Measurements from ENCODE around the gene PIK3C2G.

GRCh38 chr12:18373181-18373580, 111.9 kb downstream of the PIK3C2G start:
- TF ChIP-seq ARNTL (CRISPR knock-in tag; IDR thresholded peaks at IDR 0.05; ENCODE audit: borderline replicate concordance, low read depth) (no peak), ESRRG (CRISPR knock-in tag; IDR thresholded peaks at IDR 0.05) (no peak), TCF4 (CRISPR knock-in tag; IDR thresholded peaks at IDR 0.05; ENCODE audit: borderline replicate concordance) (no peak), PATZ1 (CRISPR knock-in tag; IDR thresholded peaks at IDR 0.05; ENCODE audit: borderline replicate concordance) (no peak), CREB5 (CRISPR knock-in tag; IDR thresholded peaks at IDR 0.05; ENCODE audit: low read depth) (no peak), ZFP30 (CRISPR knock-in tag; IDR thresholded peaks at IDR 0.05) (no peak), OSR1 (CRISPR knock-in tag; IDR thresholded peaks at IDR 0.05) (no peak), RARB (CRISPR knock-in tag; IDR thresholded peaks at IDR 0.05) (no peak), SNAI2 (CRISPR knock-in tag; IDR thresholded peaks at IDR 0.05) (no peak), ZC3H10 (CRISPR knock-in tag; IDR thresholded peaks at IDR 0.05) (no peak)

All from SK-N-SH treated with all-trans-retinoic acid at 6 μM for 48 hours (cell line).